Measurements from ENCODE around the gene CALU. TPM values are rescaled to one million over a fixed set of nuclear protein-coding genes. Genes with fewer than 3 reads are reported as not detected.

The CALU gene
- total and polyA plus RNA-seq, 4 donors, result 145 to 267 (median 185) TPM

DNA sequence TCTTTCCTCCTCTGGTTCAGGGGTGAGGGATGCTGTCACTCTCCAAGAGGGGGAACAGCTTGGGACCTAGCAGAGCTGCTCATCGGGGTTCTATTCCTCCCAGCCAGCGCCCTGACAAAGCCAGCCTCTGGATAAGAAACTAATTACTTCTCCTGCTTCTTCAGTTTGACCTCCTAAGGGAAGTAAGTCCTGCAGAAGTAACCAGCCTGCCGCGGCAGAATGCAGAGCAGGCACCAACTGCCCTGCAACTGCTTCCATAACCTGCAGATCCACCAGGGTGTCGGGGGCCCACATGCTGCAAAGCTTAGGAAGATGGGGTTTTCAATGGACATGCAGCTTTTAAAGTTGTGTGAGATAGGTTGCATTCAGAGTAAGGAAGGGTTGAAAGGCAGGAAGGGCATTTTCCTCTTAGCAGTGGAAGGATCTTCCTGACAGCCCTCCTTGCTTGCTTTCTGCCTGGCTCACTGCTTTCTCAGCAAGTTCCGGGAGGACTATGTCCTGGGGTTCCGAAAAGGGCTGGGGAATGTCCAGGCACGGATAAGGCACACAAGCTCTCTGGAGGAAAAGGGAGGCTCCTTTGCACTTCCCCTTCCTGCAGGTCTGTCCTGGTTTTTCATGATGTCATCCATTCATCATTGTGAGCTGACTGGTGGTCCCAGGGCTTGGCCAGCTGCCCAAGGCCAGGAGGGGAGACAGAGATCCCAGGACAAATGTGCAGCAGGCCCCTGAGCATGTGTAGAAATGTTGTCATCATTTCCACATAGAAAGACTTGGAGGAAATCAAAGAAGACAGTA, 24.3 kb upstream of the CALU start:
- Histone ChIP-seq H3K4me1 (ENCODE audit: control insufficient read depth in 1 of 2, insufficient read depth in 2 of 2, low read length in 2 of 2) (no peaks in the 10 kb centered on the region), H3K4me3 (ENCODE audit: low read length in 2 of 2) (no peak overlapping the region), H3K9me3 (ENCODE audit: control insufficient read depth, low read length) (peaks cover 1% of the 10 kb centered on the region), H3K27me3 (ENCODE audit: control insufficient read depth in 1 of 2, insufficient read depth in 2 of 2, low read length in 1 of 2) (no peaks in the 10 kb centered on the region), H3K36me3 (ENCODE audit: control insufficient read depth in 1 of 2, insufficient read depth in 2 of 2, low read length in 1 of 2) (no peaks in the 10 kb centered on the region), H3K27ac (ENCODE audit: low read depth in 1 of 2, low read length in 2 of 2) (no peak overlapping the region)
- intact Hi-C loops (cut with DNase I), result no loop called here
- no peak for ATAC-seq (ENCODE audit: low FRiP score)
- DNase-seq, result no peak
- 76 to 77% methylated on average over 8 of the region's 8 CpGs for WGBS, 2 donors

DNA sequence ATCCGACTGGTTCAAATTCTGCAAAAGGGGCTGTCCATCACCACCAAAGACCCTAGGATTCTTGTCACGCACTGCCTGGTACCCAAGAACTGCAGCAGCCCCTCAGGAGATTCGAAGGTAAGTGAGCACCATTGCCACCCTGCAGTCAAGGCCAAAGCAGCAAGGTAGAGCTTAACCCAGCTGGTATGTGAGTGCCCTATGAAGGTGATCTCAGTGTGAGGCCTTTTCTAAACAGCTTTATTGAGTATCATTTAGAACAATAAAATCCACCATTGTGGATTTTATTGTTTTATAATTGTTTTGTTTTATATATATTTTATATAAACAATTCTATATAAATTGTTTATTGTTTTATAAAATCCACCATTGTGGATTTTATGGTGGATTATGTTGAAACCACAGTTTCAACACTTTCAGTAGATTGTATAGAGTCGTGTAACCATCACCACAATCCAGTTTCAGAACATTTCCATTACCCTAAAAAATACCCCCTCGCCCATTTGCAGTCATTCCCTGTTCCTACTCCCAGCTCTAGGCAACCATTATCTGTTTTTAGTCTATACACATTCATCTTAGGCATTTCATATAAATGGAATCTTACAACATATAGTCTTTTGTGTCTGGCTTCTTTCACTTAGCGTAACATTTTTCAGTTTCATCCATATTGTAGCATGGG, 20.1 kb upstream of the CALU start:
- Histone ChIP-seq H3K4me3 (ENCODE audit: low read length in 2 of 2) (no peak overlapping the region), H3K27me3 (ENCODE audit: control insufficient read depth in 1 of 2, insufficient read depth in 2 of 2, low read length in 1 of 2) (no peaks in the 10 kb centered on the region), H3K9me3 (ENCODE audit: control insufficient read depth, low read length) (no peaks in the 10 kb centered on the region), H3K4me1 (ENCODE audit: control insufficient read depth in 1 of 2, insufficient read depth in 2 of 2, low read length in 2 of 2) (no peaks in the 10 kb centered on the region), H3K36me3 (ENCODE audit: control insufficient read depth in 1 of 2, insufficient read depth in 2 of 2, low read length in 1 of 2) (no peaks in the 10 kb centered on the region), H3K27ac (ENCODE audit: low read depth in 1 of 2, low read length in 2 of 2) (no peak overlapping the region)
- intact Hi-C loops (cut with DNase I), result no loop called here
- DNase-seq (no peak), ATAC-seq (ENCODE audit: low FRiP score) (no peak)
- 86 to 95% methylated on average over 6 of the region's 6 CpGs for WGBS, 2 donors

DNA sequence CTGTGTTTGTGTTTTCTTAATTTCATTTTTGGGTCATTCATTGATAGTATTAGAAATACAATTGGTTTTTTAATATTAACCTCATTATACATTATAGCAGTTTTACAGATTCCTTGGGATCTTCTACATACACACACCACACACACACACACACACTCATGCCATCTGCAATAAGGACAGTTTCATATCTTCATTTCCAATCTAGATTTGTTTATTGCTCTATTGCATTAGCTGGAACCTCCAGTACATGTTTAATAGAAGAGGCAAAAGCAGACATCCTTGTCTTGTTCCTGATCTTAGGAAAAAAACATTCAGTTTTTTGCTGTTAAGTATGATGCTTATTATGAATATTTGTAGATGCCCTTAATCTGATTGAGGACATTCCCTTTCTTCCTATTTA, 17.8 kb upstream of the CALU start:
- Histone ChIP-seq H3K36me3 (ENCODE audit: control insufficient read depth in 1 of 2, insufficient read depth in 2 of 2, low read length in 1 of 2) (no peaks in the 10 kb centered on the region), H3K9me3 (ENCODE audit: control insufficient read depth, low read length) (no peaks in the 10 kb centered on the region), H3K4me1 (ENCODE audit: control insufficient read depth in 1 of 2, insufficient read depth in 2 of 2, low read length in 2 of 2) (no peaks in the 10 kb centered on the region), H3K27me3 (ENCODE audit: control insufficient read depth in 1 of 2, insufficient read depth in 2 of 2, low read length in 1 of 2) (no peaks in the 10 kb centered on the region), H3K27ac (ENCODE audit: low read depth in 1 of 2, low read length in 2 of 2) (no peak overlapping the region), H3K4me3 (ENCODE audit: low read length in 2 of 2) (no peak overlapping the region)
- intact Hi-C loops (cut with DNase I), result loop anchor here in 1 of 2 donors (10.0 kb wide), 1 partner anchor 47 kb away; the partner anchor contains the start of gene GARIN1A
- DNase-seq, result no peak
- ATAC-seq (ENCODE audit: low FRiP score), result no peak

DNA sequence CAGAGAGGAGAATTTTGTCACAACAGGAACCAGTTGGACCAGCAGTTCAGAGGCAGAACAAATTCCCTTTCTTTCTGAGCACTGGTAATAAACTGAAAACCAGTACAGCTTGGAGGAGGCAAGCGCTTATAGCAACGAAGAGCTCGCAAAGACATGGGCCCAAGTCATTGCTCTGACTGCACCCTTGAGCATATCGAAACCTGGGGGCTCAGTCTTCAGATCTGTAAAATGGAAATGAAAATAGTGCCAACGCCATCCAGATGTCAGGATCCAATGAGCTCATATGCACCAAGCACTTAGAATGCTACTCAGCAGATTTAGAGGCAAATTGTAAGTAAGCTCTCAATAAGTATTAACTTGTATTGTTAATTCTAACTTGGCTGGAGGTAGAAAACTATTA, 14.4 kb upstream of the CALU start:
- ATAC-seq (ENCODE audit: low FRiP score), result no peak
- no peak for DNase-seq
- Histone ChIP-seq H3K4me1 (ENCODE audit: control insufficient read depth in 1 of 2, insufficient read depth in 2 of 2, low read length in 2 of 2) (no peaks in the 10 kb centered on the region), H3K36me3 (ENCODE audit: control insufficient read depth in 1 of 2, insufficient read depth in 2 of 2, low read length in 1 of 2) (no peaks in the 10 kb centered on the region), H3K27me3 (ENCODE audit: control insufficient read depth in 1 of 2, insufficient read depth in 2 of 2, low read length in 1 of 2) (no peaks in the 10 kb centered on the region), H3K9me3 (ENCODE audit: control insufficient read depth, low read length) (no peaks in the 10 kb centered on the region), H3K4me3 (ENCODE audit: low read length in 2 of 2) (no peak overlapping the region), H3K27ac (ENCODE audit: low read depth in 1 of 2, low read length in 2 of 2) (no peak overlapping the region)
- intact Hi-C loops (cut with DNase I), result loop anchor here in 1 of 2 donors (10.0 kb wide), 1 partner anchor 50 kb away; the partner anchor contains the start of gene GARIN1A
- 80 to 92% methylated on average over 5 of the region's 5 CpGs for WGBS, 2 donors

DNA sequence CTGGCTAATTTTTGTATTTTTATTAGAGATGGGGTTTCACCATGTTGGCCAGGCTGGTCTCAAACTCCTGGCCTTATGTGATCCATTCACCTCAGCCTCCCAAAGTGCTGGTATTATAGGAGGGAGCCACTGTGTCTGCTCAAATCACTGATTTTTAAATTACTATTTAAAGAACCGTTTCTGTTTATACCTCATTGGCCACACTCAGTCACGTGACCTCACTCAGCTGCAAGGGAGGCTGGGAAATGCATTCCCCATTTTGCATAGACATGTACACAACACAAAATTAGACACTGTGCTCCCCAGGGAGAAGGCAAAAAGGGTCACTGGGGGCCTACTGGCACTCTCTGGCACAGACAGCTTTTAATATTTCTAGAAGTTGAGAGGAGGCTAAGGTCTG, 13.6 kb upstream of the CALU start:
- Histone ChIP-seq H3K27ac (ENCODE audit: low read depth in 1 of 2, low read length in 2 of 2) (no peak overlapping the region), H3K9me3 (ENCODE audit: control insufficient read depth, low read length) (no peaks in the 10 kb centered on the region), H3K27me3 (ENCODE audit: control insufficient read depth in 1 of 2, insufficient read depth in 2 of 2, low read length in 1 of 2) (no peaks in the 10 kb centered on the region), H3K4me1 (ENCODE audit: control insufficient read depth in 1 of 2, insufficient read depth in 2 of 2, low read length in 2 of 2) (no peaks in the 10 kb centered on the region), H3K36me3 (ENCODE audit: control insufficient read depth in 1 of 2, insufficient read depth in 2 of 2, low read length in 1 of 2) (no peaks in the 10 kb centered on the region), H3K4me3 (ENCODE audit: low read length in 2 of 2) (no peak overlapping the region)
- WGBS, 2 donors, result 90 to 91% methylated on average over 2 of the region's 2 CpGs
- DNase-seq, result no peak
- no peak for ATAC-seq (ENCODE audit: low FRiP score)
- intact Hi-C loops (cut with DNase I), result loop anchor here in 1 of 2 donors (10.0 kb wide), 1 partner anchor 51 kb away; the partner anchor contains the start of gene GARIN1A

DNA sequence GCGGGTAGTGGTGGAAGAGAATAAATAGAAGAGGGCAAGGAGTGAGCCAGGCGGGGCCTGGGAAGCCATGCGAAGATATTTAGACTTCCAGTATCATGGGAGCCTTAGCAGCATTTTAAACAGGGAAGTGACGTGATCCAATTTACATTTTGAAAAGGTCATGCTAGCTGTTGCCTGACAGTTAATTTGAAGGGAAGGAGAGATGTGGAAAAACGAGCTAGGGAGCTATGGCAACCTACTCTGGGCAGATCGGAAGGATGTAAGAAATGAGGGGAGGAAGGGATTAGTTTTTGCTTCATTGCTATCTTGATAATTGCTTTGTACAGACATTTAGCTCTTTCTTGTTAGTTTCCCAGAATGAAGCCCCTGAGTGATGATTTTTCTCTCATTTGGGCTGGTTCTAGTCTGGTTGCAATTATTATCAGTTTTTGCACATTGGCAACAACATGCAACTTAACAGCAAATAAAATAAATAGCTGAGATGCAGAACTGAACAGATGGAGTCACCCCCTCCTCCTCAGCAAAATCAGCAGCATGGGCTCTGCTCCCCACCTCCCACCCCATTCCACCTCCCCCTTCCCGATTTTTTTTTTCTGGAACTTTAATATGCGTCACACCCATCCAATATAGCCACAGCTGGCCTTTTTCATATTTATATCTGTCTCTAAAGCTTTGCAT, 13.0 kb upstream of the CALU start:
- 84 to 85% methylated on average over 8 of the region's 8 CpGs for WGBS, 2 donors
- DNase-seq, result no peak
- no peak overlapping the region for H3K27ac ChIP-seq (ENCODE audit: low read depth in 1 of 2, low read length in 2 of 2)
- H3K27me3 ChIP-seq (ENCODE audit: control insufficient read depth in 1 of 2, insufficient read depth in 2 of 2, low read length in 1 of 2), result no peaks in the 10 kb centered on the region
- H3K9me3 ChIP-seq (ENCODE audit: control insufficient read depth, low read length), result no peaks in the 10 kb centered on the region
- H3K36me3 ChIP-seq (ENCODE audit: control insufficient read depth in 1 of 2, insufficient read depth in 2 of 2, low read length in 1 of 2), result no peaks in the 10 kb centered on the region
- no peaks in the 10 kb centered on the region for H3K4me1 ChIP-seq (ENCODE audit: control insufficient read depth in 1 of 2, insufficient read depth in 2 of 2, low read length in 2 of 2)
- no peak for ATAC-seq (ENCODE audit: low FRiP score)
- no peak overlapping the region for H3K4me3 ChIP-seq (ENCODE audit: low read length in 2 of 2)
- intact Hi-C loops (cut with DNase I), result loop anchor here in 1 of 2 donors (10.0 kb wide), 1 partner anchor 51 kb away; the partner anchor contains the start of gene GARIN1A

DNA sequence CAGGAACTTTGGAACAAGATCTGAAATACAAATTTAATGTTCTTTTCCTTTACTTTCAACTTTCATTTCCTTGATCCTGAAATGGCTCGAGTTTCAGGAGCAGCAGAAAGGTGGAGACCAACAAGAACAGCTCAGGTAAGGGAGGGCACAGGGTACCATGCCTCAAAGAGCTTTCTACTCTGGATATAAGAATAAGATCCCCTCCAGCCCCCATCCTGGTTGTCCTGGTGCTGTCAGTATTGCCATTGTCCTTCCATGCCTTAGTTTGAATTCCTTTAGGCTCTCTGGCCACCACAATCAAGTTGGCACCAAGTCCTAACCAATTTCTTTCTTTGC, 12.5 kb upstream of the CALU start:
- Histone ChIP-seq H3K4me1 (ENCODE audit: control insufficient read depth in 1 of 2, insufficient read depth in 2 of 2, low read length in 2 of 2) (no peaks in the 10 kb centered on the region), H3K36me3 (ENCODE audit: control insufficient read depth in 1 of 2, insufficient read depth in 2 of 2, low read length in 1 of 2) (no peaks in the 10 kb centered on the region), H3K9me3 (ENCODE audit: control insufficient read depth, low read length) (no peaks in the 10 kb centered on the region), H3K4me3 (ENCODE audit: low read length in 2 of 2) (no peak overlapping the region), H3K27me3 (ENCODE audit: control insufficient read depth in 1 of 2, insufficient read depth in 2 of 2, low read length in 1 of 2) (no peaks in the 10 kb centered on the region), H3K27ac (ENCODE audit: low read depth in 1 of 2, low read length in 2 of 2) (no peak overlapping the region)
- WGBS, 2 donors, result 61 to 66% methylated on average over 1 of the region's 1 CpG
- intact Hi-C loops (cut with DNase I), result loop anchor here in 1 of 2 donors (10.0 kb wide), 1 partner anchor 52 kb away; the partner anchor contains the start of gene GARIN1A
- ATAC-seq (ENCODE audit: low FRiP score), result no peak
- DNase-seq, result no peak

DNA sequence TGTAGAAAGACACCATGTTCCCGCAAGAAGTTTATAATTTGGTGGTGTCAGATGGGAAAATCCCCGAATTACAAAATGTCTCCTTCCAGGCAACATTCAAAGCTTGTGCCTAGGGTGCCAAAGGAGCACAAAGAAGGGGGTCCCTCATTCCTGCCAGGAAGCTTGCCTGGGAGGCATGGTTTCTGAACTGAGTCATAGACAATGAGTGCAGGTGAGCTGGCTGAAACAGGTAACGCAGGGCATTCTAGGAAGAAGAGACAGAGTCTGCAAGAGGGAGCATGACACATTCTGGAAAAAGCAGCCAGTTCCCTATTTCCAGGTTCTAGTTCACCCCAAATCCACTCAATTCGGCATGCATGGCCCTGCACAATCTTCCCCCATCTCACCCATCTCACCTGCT, 11.9 kb upstream of the CALU start:
- DNase-seq (no peak), ATAC-seq (ENCODE audit: low FRiP score) (no peak)
- Histone ChIP-seq H3K9me3 (ENCODE audit: control insufficient read depth, low read length) (no peaks in the 10 kb centered on the region), H3K4me3 (ENCODE audit: low read length in 2 of 2) (no peak overlapping the region), H3K4me1 (ENCODE audit: control insufficient read depth in 1 of 2, insufficient read depth in 2 of 2, low read length in 2 of 2) (no peaks in the 10 kb centered on the region), H3K27ac (ENCODE audit: low read depth in 1 of 2, low read length in 2 of 2) (no peak overlapping the region), H3K27me3 (ENCODE audit: control insufficient read depth in 1 of 2, insufficient read depth in 2 of 2, low read length in 1 of 2) (no peaks in the 10 kb centered on the region), H3K36me3 (ENCODE audit: control insufficient read depth in 1 of 2, insufficient read depth in 2 of 2, low read length in 1 of 2) (no peaks in the 10 kb centered on the region)
- 97 to 99% methylated on average over 4 of the region's 4 CpGs for WGBS, 2 donors
- intact Hi-C loops (cut with DNase I), result loop anchor here in 1 of 2 donors (10.0 kb wide), 1 partner anchor 52 kb away; the partner anchor contains the start of gene GARIN1A
